Measurements from ENCODE around the gene ULBP2.
"Not testable (repeated sequence)": the region's sequence is repeated elsewhere in the genome, so short reads cannot be mapped to it uniquely, and the experiment has no call there.

DNA sequence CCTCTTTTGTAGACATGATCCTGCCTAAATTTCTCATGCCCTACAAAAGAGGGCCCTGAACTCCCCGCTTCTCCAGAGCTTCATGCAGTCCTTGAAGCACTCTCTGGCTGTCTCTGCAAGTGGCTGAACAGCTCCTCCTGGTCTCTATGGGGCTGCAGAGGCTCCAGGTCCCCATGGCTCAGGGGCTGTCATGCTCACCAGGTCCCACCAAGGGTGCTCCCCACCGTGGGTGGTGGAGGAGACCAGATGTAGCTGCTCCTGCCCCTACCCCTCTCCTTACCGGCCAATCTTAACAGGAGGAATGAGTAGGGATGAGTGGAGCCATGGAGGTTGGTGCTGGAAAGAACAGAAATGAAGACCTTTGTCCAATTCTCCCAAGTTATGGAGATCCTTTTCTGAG lies 29.1 kb upstream of the ULBP2 start:
- TF ChIP-seq, protein P1, sequence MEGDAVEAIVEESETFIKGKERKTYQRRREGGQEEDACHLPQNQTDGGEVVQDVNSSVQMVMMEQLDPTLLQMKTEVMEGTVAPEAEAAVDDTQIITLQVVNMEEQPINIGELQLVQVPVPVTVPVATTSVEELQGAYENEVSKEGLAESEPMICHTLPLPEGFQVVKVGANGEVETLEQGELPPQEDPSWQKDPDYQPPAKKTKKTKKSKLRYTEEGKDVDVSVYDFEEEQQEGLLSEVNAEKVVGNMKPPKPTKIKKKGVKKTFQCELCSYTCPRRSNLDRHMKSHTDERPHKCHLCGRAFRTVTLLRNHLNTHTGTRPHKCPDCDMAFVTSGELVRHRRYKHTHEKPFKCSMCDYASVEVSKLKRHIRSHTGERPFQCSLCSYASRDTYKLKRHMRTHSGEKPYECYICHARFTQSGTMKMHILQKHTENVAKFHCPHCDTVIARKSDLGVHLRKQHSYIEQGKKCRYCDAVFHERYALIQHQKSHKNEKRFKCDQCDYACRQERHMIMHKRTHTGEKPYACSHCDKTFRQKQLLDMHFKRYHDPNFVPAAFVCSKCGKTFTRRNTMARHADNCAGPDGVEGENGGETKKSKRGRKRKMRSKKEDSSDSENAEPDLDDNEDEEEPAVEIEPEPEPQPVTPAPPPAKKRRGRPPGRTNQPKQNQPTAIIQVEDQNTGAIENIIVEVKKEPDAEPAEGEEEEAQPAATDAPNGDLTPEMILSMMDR (IDR thresholded peaks at IDR 0.05): not testable (repeated sequence)
- not testable (repeated sequence) for TF ChIP-seq POLR2A (IDR thresholded peaks at IDR 0.05)
